ENCODE results near the gene PSD2.

Gene PSD2

DNA sequence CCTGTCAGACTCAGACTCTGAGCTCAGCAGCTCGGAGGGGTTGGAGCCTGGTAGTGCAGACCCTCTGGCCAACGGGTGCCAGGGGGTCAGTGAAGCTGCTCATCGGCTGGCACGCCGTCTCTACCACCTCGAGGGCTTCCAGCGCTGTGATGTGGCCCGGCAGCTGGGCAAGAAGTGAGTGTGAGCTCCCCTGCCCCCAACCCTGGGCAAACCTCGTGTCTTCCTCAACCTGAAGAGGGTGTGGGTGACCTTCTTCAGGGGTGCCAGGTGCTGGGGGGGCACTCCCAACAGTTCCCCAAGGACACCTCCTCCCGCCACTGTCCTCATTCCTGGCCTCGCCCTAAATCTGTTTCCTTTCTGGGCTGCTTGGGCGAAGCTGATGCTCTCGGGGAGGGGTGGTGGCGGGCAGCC, 18.6 kb downstream of the PSD2 start:
- no peak for DNase-seq

DNA sequence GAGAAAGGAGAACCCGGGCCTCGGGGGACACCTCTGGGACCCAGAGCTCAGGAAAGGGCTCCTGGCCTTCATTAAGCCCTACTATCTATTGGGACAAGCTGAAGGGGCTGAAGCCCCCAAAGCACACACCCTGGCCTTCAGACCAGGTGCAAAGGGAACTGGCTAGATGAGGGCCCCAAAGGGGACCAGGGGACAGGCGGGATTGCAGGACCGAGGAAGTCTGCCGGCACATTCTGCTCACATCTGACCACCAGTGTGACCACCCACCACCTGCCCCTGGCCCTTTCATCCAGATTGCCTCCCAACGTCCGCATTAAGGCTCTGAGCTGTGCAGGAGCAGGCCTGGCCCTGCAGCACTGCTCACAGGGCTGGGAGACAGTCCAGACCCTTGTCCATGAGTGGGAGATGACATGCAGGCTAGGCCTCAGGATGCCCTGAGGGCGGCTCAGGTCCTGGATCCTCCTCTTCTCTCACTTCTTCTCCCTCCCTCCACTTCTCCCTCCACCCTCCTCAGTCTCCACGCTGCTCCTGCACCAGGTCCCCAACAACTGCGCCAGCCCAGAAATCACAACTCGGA, 19.2 kb downstream of the PSD2 start:
- DNase-seq: no peak

DNA sequence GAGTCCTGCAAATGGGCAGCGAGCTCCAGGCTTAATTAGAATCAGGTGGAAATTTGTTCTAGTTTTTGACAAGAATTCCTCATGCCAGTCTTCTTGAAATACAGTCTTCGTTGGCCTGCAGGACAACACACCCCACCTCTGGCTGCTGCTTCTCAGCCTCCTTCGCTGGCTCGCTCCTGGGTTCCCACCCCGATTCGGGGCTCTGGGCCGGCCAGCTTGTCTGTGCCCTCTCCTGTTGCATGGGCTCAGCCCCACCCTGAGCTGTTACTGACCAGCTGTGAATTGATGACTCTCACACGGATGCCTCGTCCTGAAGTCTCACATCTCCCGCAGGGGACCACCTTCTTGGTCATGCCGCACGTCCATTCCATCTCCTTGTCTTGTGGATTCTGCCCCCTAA, 21.0 kb downstream of the PSD2 start:
- DNase-seq: no peak

DNA sequence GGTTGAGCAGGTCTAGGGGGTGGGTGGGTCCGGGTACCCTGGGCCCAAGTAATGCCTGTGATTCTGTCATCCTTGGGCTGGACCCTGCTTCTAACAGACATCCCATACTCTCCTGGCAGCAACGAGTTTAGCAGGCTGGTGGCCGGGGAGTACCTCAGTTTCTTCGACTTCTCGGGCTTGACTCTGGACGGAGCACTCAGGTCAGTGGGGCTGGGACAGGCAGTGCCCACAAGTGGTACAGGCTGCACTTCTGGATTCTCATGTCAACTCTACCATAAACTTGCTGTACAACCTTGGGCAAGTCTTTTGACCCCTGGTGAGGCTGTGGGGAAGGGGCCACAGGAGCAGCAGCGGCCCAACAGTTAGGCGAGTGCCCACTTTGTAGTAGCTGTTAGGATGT, 21.8 kb downstream of the PSD2 start:
- no peak for DNase-seq

DNA sequence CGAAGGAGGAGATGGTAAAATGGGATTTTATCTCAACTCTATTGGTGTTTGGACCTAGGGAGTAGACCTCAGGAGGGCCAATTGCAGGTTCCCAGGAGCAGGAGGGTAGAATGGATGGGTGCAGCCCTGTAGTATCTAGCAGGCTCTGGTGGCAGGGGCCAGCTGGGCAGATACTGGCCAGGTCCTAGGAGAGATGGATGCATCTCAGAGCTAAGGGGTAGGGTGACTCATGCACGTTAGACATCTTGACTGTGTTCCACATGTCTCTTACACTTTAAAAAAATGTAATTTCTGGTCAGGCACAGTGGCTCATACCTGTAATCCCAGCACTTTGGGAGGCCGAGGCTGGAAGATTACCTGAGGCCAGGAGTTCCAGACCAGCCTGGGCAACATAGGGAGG, 22.4 kb downstream of the PSD2 start:
- no peak for DNase-seq

DNA sequence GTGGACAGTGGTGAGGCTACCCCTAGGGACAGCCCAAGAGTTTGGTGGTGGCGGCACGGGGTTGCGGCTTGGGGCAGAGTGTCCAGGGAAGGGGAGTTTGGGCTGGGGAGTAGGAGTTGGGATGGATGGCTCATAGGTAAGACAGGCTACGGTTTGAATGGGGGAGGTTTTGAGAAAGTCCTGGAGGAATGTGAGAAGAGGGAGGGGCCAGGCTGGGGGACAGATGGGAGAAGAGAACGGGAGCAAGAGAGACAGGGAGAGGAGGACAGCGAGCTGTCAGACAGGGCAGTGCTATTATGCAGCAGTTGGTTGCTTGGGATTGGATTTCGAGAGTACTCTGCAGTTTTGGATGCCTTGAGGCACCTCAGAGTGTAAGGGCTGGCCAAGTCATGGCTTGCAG, 24.5 kb downstream of the PSD2 start:
- no peak for DNase-seq

DNA sequence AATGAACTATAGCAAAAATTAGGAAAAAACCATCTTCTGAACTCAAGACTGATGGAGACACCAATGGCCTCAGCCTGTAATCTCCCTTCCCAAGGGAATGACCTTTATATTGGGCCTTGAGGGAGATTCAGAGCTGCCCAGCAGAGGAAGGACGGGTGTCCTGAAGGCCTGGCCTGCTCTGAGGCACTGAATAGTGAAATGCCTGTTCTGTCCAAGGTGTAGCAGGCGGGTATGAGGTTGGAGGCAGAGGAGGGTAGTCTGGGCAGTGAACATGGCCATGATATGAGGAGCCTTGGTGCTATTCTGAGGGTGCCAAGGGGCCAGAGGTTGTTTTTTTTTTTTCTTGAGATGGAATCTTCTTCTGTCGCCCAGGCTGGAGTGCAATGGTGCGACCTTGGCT, 25.0 kb downstream of the PSD2 start:
- no peak for DNase-seq

DNA sequence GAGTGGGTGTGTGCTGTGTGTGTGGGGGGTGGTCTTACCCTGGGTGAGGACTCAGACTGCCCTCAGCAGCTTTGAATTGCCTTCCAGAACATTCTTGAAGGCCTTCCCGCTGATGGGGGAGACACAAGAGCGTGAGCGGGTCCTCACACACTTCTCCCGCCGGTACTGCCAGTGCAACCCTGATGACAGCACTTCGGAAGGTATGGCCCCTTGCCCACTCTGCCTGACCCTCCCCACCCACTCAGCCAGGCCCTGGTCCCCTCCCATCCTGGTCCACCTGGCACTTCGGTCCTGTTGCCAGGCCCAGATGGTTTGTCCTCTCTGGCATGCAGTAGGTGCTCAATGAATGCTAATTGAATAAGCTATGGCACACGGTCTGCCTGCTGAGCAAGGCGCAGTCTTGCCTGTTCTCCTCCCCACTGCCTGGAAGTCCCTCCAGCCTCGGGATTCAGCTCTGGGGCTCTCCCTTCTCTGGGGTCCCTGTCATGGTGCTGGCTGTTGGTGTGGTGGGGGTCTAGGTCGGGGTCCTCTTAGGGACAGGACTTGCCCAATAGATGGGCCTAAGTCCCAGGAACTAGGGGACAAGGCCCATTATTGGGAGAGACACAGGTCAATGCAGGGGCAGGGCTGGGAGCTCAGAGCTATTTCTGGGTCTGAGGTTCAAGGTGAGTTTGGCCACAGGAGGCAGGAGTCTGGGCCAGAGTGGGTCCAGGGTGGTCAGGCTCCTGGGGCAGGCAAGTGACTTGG, 26.4 kb downstream of the PSD2 start:
- no peak for DNase-seq

DNA sequence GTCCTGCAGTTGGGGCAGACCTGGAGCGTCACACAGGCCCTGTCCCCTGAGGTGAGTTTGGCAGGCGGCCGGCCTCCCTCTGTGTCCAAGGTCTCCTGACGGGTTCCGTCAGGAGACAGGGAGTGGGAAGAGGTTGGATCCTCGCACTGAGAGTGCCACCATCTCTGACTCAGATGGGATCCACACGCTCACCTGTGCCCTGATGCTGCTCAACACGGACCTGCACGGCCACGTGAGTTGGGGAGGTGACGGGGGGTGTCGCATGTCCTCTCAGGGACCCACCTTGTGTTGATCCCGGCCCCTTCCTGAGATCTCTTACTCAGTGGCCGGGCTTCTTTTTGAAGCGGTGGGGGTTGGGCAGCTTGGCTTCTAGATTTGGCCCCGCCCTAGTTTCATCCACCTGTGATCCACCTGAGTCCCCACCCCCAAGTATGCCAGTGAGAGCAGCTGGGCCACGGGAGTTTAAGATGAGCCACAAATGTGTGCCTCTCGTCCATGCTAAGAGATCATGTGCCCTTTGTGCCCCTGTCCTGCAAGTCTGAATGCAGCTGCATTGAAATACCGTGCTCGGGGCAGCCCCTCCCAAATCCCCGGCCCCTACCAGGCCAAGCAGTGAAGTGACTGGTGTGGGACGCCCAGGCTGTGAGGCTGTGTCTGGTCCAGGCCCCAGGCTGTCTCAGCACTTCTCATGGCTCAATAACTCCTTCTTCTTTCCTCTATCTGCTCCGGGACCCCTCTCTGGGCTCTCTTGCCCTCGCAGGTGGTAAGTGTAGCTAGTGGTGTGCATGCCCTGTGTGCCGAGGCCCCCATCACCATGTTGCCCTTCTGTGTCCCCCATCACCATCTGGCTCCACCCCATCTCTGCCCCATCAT, 27.2 kb downstream of the PSD2 start:
- no peak for DNase-seq

DNA sequence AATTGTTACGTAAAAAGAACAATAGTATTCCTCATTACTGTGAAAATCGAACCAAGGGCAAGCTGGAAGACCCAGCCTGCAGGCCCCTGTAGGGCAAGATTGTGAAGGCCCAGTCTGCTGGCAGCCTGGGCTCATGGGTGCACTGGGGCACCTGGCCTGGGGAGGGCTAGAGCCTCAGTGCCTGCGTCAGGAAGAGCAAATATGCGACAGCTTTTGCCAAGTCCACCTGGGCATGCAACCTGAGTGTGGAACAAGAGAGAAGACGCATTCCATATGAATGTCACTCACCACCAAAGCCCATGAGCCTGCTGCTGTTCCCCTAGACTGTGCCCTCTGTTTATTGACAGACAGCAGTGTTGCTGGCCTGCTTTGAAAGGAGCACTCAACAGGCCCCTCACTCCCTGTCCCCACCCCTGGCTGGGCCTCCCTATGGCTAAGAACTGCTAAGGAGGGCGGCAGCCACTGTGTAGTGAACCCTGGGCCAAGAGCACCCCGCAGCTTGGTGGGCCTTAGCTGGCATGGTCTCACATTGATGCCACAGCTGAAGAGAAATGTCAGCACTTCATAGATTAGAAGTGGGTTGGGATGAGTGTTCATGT, 28.2 kb downstream of the PSD2 start:
- DNase-seq: no peak

DNA sequence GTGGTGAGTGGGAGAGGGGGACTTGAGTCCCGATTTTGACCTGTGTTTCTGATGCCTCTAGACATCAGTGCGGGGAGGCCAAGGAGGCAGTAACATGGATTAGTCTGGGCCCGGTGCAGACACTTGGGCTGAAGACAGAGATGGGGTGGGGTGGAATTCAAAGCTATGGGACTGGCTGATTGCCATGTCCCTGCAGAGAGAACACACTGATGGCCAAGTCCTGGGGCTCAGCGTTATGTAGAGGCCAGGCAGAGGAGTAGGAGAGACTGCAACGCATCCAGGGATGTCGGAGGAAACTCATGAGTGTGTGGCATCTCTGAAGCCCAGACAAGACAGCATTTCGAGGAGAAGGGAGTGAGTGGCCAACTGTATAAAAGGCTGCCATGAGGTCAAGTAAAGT, 30.1 kb downstream of the PSD2 start:
- DNase-seq: no peak

DNA sequence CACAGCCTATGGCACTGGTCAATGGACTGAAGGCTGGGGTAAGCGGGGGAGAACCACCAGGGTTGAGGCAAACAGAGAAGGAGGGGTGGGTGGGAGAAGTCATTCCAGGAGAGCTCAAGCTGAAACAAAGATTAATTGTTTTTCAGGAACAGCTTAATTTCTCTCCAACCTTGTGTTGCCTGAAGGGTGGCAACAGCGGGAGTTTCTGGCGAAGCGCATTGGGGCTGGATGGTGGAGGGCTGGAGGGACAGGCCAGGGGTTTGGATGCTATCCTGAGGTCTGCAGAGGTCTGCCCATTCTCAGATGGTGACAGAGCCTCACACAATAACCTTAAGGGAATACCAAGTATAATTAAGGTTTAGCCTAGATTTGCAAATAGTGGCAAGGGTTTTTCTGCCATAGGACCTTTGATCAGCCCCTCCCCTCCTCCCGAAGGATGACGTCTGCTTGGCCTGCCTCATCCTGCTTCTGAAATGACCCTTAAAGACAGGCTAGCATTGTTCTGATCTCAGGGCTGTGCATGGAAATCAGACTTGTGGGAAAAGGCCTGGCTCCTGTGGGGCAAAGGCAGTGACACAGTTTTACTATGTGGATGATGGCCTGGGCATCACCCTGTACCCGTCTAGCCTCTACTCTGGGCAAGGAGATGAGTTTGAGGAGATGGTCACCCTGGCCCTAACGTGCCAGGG, 32.7 kb downstream of the PSD2 start:
- DNase-seq: no peak

DNA sequence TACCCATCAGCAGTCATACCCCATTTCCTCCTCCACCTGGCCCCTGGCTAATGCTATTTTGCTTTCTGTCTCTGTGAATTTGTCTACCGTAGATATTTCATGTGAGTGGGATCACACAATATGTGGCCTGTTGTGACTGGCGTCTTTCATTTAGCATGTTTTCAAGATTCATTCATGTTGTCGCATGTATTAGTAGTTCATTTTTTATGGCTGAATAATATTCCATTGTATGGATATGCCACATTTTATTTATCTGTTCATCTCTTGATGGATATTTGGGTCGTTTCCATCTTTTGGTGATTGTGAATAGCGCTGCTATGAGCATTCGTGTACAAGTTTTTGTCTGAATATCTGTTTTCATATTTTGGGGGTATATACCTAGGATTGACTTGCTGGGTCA, 33.9 kb downstream of the PSD2 start:
- DNase-seq: no peak

DNA sequence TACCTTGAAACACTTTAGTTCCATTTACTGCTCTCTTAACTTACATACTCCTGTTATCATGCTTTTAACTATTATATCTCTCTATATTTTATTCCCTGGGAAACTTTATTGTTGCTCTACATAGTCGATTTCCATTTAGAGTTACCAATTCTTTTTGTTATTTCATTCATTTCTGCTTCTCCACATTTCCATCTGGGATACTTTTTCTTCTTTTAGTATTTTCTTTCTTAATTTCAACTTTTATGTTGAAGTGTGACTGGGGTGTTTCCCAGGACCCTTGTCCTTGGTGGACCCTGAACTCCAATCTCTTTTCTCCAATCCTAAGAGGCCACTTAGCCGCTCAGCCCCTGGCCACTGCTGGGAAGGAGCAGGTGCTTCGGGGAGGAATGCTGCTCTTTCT, 36.0 kb downstream of the PSD2 start:
- DNase-seq: no peak

DNA sequence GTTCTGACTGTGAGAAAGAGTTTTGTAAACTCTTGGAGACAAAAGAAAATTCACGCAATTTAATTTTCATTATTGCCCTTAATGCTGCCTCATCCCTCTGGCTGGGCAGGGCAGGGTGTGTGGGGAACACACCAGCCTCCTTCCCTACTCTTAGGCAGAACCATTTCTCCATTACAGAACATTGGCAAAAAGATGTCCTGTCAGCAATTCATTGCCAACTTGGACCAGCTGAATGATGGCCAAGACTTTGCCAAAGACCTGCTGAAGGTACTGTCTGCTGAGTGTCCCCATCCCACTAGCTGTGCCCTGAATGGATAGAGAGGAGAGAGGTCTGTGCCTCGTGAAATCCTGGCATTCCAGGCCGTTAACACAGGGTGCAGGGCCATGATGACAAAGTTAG, 37.9 kb downstream of the PSD2 start:
- no peak for DNase-seq

DNA sequence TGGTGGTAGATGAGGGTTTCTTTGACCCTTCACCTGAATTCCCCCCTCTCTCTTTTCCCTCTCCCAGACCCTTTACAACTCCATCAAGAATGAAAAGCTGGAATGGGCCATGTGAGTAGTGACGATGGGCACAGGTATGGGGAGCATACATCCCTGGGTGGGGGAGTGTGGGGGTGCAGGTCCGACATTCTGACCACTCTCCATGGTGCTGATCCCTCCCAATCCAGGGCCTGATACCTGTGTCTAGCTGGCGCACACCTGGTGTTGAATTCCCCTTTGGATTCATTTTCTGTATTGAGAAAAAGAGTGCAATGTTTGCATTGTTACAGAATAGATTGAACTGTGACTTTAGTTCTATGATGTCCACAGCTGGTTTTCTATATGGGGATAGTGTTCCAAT, 40.0 kb downstream of the PSD2 start:
- no peak for DNase-seq

DNA sequence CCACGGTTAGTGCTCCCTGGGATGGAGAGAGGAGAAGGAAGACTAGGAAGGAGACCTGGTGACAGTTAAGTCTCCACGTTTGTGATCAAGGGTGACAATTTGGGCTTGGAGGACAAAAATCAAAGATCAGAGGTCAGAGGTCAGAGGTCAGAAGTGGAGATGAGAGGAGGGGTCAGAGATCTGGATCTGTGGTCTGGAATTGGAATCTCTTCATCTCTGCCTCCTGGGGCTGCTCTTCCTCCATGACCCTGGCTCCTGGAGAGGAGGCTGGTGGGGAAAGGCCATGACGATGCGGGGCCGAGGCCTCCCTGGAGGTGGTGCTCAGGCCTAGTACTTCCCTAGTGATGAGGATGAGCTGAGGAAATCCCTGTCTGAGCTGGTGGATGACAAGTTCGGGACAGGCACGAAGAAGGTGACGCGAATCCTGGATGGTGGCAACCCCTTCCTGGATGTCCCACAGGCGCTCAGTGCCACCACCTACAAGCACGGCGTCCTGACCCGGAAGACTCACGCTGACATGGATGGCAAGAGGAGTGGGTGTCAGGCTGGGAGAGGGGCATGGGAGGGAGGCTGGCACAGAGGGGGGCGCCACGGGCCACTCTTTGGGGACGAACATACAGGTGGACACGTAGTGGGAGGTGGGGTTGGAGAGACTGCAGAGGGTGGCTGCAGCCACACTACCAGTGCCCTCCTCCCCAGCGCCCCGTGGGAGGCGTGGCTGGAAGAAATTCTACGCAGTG, 41.0 kb downstream of the PSD2 start:
- DNase-seq: no peak

DNA sequence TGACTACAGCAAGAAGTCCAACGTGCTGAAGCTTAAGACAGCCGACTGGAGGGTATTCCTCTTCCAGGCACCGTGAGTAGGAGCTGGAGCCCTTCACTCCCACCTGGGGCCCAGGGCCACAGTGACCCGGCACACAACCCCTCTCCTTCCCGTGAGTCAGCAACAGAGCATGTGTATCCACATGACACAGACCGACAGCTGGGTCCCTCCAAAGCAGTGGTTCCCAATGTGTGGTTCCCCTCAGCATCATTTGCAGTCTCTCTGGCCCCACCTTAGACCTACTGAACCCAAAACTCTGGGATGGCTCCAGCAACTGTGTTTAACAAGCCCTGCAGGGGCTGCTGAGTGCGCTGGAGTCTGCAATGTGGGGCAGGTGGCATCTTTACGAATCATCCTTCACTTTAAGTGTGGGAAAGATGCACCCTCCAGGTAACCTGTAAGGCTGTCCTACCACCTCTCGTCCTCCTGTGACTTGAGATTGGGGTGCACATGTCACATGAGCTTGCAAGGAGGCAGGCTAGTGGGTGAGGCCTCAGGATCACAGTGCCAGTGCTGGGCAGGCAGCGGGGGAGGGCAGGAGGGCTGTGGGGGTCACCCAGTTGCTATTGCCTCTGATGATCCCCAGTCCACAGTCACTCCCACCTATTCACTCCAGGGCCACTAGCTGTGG, 42.2 kb downstream of the PSD2 start:
- no peak for DNase-seq

DNA sequence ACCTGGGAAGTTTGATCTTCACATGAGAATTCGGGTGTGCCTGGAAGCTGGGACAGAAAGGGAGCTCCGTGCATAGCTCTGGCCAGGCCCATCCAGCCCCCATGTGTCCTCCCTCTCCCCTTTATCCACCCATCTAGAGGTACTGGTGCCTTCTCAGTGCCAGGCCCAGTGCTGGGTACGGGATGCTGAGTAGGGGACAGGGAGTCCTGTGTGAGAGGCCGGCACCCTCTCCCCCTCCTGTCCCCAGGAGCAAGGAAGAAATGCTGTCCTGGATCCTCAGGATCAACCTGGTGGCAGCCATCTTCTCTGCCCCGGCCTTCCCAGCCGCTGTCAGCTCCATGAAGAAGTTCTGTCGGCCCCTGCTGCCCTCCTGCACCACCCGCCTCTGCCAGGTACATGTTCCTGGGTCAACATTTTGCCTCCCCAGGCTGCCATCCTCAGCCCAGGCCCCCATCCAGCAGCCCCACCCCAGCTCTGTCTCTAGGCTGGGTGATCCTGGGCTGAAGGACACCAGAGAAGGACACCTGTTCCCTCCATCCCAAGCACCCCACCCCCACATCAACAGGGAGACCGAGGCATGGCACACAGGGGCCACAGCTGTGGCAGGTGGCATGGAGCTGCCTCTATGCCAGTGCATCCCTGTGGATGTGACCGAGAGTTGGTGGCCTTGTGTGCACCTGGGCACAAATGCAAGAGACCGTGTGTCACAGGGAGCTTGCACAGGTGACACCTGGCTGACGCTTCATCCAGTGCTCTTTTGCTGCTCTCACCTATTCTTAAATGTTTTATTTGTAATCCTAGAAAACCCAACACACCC, 43.0 kb downstream of the PSD2 start:
- no peak for DNase-seq

DNA sequence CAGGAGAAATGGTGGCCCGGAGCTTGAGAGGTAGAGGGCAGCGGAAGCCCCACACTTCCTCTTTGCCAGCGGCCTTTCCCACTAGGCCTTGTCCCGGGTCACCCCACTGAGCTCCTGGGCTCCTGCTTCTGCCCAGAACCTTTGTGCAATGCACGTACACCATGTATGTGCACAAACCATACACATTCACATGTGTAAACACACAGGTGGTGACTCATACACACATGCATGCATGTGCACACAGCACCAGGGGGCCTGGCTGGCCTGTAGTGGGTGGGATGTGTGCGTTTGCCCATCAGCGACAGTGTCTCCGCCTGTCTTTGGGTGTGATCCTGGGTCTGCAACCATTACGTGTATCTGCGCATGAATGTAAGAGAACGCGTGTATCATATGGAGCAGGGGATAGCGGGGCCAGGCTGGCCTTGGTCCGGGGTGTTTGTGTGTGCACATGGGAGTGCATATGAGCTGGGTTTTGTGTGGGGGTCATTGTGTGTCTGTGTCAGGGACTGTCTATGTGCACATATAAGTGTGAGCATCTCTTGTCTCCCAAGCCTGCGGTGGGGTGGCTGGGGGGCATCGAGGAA, 43.7 kb downstream of the PSD2 start:
- no peak for DNase-seq

All from activated CD4-positive, alpha-beta T cell treated with anti-CD3 and anti-CD28 coated beads, Interleukin-10, Interleukin-2, amounts not matched to agents 100 ng/mL and 50 ng/mL, durations not matched to agents 16 hours and 8 hours (primary cell).